ENCODE results near the gene CPEB2. TPM values are rescaled to one million over a fixed set of nuclear protein-coding genes. Genes with fewer than 3 reads are reported as not detected.

The CPEB2 gene
- 11.3 and 13.3 TPM in 2 replicates for total RNA-seq

GRCh38 chr4:15001869-15002658, at the start of gene CPEB2:
Gene CPEB2 (plus strand): TSS chr4:15002481. CDS start chr4:15002674, 193 bp downstream.

Measured in tracheal epithelial cell (primary cell).